ENCODE measurements around the gene CLEC7A. TPM values are rescaled to one million over a fixed set of nuclear protein-coding genes. Genes with fewer than 3 reads are reported as not detected.

The CLEC7A gene
- total and polyA plus RNA-seq, 9 of the 15 experiments (the other 6 are each of a cell fraction or from before 2014, with no cell fraction given): 0.16 TPM; not detected in 8

DNA sequence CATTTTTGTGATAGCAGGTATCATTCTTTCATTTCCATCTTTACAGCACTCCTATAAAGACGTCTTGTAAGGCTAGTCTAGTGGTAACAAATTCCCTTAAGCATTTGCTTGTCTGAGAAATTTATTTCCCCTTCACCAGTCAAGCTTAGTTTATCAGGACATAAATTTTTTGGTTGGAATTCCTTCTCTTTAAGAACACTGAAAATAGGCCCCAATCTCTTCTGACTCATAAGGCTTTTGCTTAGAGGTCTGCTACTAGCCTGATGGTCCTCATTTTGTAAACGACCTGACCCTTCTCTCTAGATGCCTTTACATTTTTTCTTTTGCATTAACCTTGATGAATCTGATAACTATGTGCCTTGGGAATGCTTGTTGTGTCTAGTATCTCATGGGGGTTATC is 21.6 kb upstream of the CLEC7A start:
- 0% methylated on average over 2 of the region's 2 CpGs for WGBS (ENCODE audit: insufficient coverage, low coverage, missing lambda C conversion rate)
- Histone ChIP-seq H3K9me1 (ENCODE audit: control insufficient read depth, insufficient read depth, low read length) (no peaks in the 10 kb centered on the region), H3K4me2 (ENCODE audit: insufficient read depth, low read length) (no peak overlapping the region), H2AFZ (ENCODE audit: low read depth, low read length) (no peak overlapping the region), H3K4me1 (replicated peaks in 1 of 2; ENCODE audit: control insufficient read depth in 2 of 2, insufficient read depth in 2 of 2, low read length in 2 of 2) (peaks cover 0 to 10% of the 10 kb centered on the region in 2 experiments; a peak in 2 of 5 replicates), H3K9ac (ENCODE audit: insufficient read depth in 1 of 2, low read depth in 2 of 2, low read length in 2 of 2) (no peak overlapping the region), H3K27ac (ENCODE audit: extremely low read depth, low read depth, low read length) (no peak overlapping the region), H3K9me3 (replicated peaks; ENCODE audit: control insufficient read depth, insufficient read depth, low read depth, low read length) (no peaks in the 10 kb centered on the region), H4K20me1 (replicated peaks; ENCODE audit: control insufficient read depth, insufficient read depth, low read length) (no peaks in the 10 kb centered on the region), H3K79me2 (ENCODE audit: control insufficient read depth, insufficient read depth, low read length) (no peaks in the 10 kb centered on the region), H3K36me3 (ENCODE audit: control insufficient read depth, insufficient read depth, low read length) (no peaks in the 10 kb centered on the region), H3K4me3 (no peak overlapping the region), H3K27me3 (ENCODE audit: control insufficient read depth in 2 of 2, insufficient read depth in 2 of 2, low read length in 2 of 2) (peaks cover 0 to 11% of the 10 kb centered on the region in 2 experiments; a peak in 2 of 5 replicates)
- ChIA-PET CTCF (ENCODE audit: low intra/inter-chr PET ratio) (no interaction called here), POLR2A (no interaction called here)
- in situ Hi-C loops (cut with MboI): no loop called here
- no peak for FAIRE-seq
- no TSS peak for BruUV-seq (replicated peaks)
- ATAC-seq: no peak
- intact Hi-C loops (cut with micrococcal nuclease): no loop called here
- DNase-seq (ENCODE audit: extremely low read depth in 1 of 4, low spot score in 3 of 4): no peak
- TF ChIP-seq TRIM24 (IDR thresholded peaks at IDR 0.05) (no peak), PPARD (CRISPR knock-in tag; IDR thresholded peaks at IDR 0.05) (no peak)

DNA sequence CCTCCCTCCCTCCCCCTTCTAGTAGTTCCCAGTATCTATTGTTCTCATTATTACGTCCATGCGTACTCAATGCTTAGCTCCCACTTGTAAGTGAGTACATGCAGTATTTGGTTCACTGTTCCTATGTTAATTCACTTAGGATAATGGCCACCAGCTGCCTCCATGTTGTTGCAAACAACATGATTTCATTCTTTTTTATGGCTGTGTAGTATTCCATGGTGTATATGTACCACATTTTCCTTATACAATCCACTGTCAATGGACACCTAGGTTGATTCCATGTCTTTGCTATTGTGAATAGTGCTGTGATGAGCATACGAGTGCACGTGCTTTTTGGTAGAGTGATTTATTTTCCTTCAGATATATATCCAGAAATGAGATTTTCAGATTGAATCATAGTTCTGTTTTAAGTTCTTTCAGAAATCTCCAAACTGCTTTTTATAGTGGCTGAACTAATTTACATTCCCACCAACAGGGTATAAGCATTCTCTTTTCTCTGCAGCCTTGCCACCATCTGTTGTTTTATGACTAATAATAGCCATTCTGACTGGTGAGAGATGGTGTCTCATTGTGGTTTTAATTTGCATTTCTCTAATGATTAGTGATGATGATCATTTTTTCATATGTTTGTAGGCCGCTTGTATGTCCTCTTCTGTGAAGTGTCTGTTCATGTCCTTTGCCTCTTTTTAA is 17.9 kb upstream of the CLEC7A start:
- Histone ChIP-seq H3K9me1 (ENCODE audit: control insufficient read depth, insufficient read depth, low read length) (no peaks in the 10 kb centered on the region), H3K27me3 (ENCODE audit: control insufficient read depth in 2 of 2, insufficient read depth in 2 of 2, low read length in 2 of 2) (no peaks in the 10 kb centered on the region), H3K9ac (ENCODE audit: insufficient read depth in 1 of 2, low read depth in 2 of 2, low read length in 2 of 2) (no peak overlapping the region), H3K36me3 (ENCODE audit: control insufficient read depth, insufficient read depth, low read length) (no peaks in the 10 kb centered on the region), H2AFZ (ENCODE audit: low read depth, low read length) (no peak overlapping the region), H3K27ac (ENCODE audit: extremely low read depth, low read depth, low read length) (no peak overlapping the region), H3K4me3 (no peak overlapping the region), H3K79me2 (ENCODE audit: control insufficient read depth, insufficient read depth, low read length) (no peaks in the 10 kb centered on the region), H3K4me1 (replicated peaks in 1 of 2; ENCODE audit: control insufficient read depth in 2 of 2, insufficient read depth in 2 of 2, low read length in 2 of 2) (no peaks in the 10 kb centered on the region; a peak in 1 of 5 replicates), H3K9me3 (replicated peaks; ENCODE audit: control insufficient read depth, insufficient read depth, low read depth, low read length) (no peaks in the 10 kb centered on the region), H3K4me2 (ENCODE audit: insufficient read depth, low read length) (no peak overlapping the region), H4K20me1 (replicated peaks; ENCODE audit: control insufficient read depth, insufficient read depth, low read length) (no peaks in the 10 kb centered on the region)
- no peak for DNase-seq (ENCODE audit: extremely low read depth in 1 of 4, low spot score in 3 of 4)
- in situ Hi-C loops (cut with MboI) (loop anchor here (25.0 kb wide), 1 partner anchor 336 kb away; no protein-coding TSS in a partner anchor), intact Hi-C loops (cut with micrococcal nuclease) (no loop called here)
- no peak for TF ChIP-seq CBFA2T3 (IDR thresholded peaks at IDR 0.05)
- peak; percentile 57 for TF ChIP-seq ZNF146 (CRISPR knock-in tag; IDR thresholded peaks at IDR 0.05; ENCODE audit: unreplicated experiment)
- POLR2A ChIA-PET: interaction anchor here (1.0 kb wide), 1 partner anchor 12 kb away, joined by 4 read pairs; no protein-coding TSS in a partner anchor
- FAIRE-seq: no peak
- CTCF ChIA-PET (ENCODE audit: low intra/inter-chr PET ratio): no interaction called here
- 10% methylated on average over 5 of the region's 5 CpGs for WGBS (ENCODE audit: insufficient coverage, low coverage, missing lambda C conversion rate)
- no TSS peak for BruUV-seq (replicated peaks)
- ATAC-seq: no peak

Measured in K562 (cell line).